C4-2B (cell line): ENCODE data around the gene CCNY.

Experiments used
- H3K27ac ChIP-seq: fragments of 450-650 bp; 2 replicates; pipeline ENCODE4 v1.5.1; 2017
- CTCF ChIP-seq: fragments of 450-650 bp; conservative IDR thresholded peaks from 2 replicates; pipeline ENCODE4 v1.5.1; 2017; ENCODE audit warnings: mild to moderate bottlenecking
- ZFX ChIP-seq: fragments of 450-650 bp; IDR thresholded peaks from 2 replicates; pipeline ENCODE4 v1.6.1; 2017

The CCNY gene

GRCh38 chr10:35388197-35388596, 51.9 kb downstream of the CCNY start:
- TF ChIP-seq ZFX (no peak), CTCF (no peak)
- no peak overlapping the region for H3K27ac ChIP-seq

GRCh38 chr10:35388682-35389081, 52.4 kb downstream of the CCNY start:
- H3K27ac ChIP-seq: no peak overlapping the region
- TF ChIP-seq ZFX (no peak), CTCF (no peak)

- TF ChIP-seq ZFX (no peak), CTCF (no peak)
- H3K27ac ChIP-seq: no peak overlapping the region
Observed at GRCh38 chr10:35390161-35390840, 54.0 kb downstream of the CCNY start.

GRCh38 chr10:35390843-35391152, 54.5 kb downstream of the CCNY start:
- TF ChIP-seq CTCF (no peak), ZFX (no peak)
- no peak overlapping the region for H3K27ac ChIP-seq

- H3K27ac ChIP-seq: no peak overlapping the region
- TF ChIP-seq CTCF (no peak), ZFX (no peak)
Observed at GRCh38 chr10:35391153-35391953, 55.0 kb downstream of the CCNY start.

- H3K27ac ChIP-seq: no peak overlapping the region
- TF ChIP-seq CTCF (no peak), ZFX (no peak)
Observed at GRCh38 chr10:35391954-35392262, 55.6 kb downstream of the CCNY start.

- TF ChIP-seq ZFX: no peak
Observed at GRCh38 chr10:35392482-35393228, 56.3 kb downstream of the CCNY start.

More at GRCh38 chr10:35392482-35393228, 56.3 kb downstream of the CCNY start:
- no peak overlapping the region for H3K27ac ChIP-seq
